Upper lobe of left lung (tissue), 6 donors: Measurements from ENCODE around the gene OR52E4. TPM values are rescaled to one million over a fixed set of nuclear protein-coding genes. Genes with fewer than 3 reads are reported as not detected.

Experiments
- ATAC-seq, 2 donors: fragments of 200-7000 bp; cut with Tn5 transposase; one replicate each; pipeline ENCODE4 v1.9.1; 2022; ENCODE audit warnings: mild to moderate bottlenecking in 2 of 2, moderate library complexity in 2 of 2; ENCODE audit not compliant: low FRiP score in 2 of 2
- DNase-seq, 2 donors: peaks; one replicate each; pipeline ENCODE4 v3.0.0-alpha.2; 2019 to 2020
- H3K27ac ChIP-seq, 4 donors: fragments of 200-600 bp; sonication (generic); one replicate each; pipeline ENCODE4 v1.5.1; 2016 to 2019
- H3K27me3 ChIP-seq, 4 donors: fragments of 200-600 bp; sonication (generic); one replicate each; pipeline ENCODE4 v1.5.1; 2017 to 2019
- H3K36me3 ChIP-seq, 4 donors: fragments of 200-600 bp; sonication (generic); one replicate each; pipeline ENCODE4 v1.5.1; 2016 to 2019
- H3K4me1 ChIP-seq, 4 donors: fragments of 200-600 bp; sonication (generic); one replicate each; pipeline ENCODE4 v1.5.1; 2018 to 2019
- H3K4me3 ChIP-seq, 4 donors: fragments of 200-600 bp; sonication (generic); one replicate each; pipeline ENCODE4 v1.5.1; 2017 to 2019; ENCODE audit warnings: mild to moderate bottlenecking in 2 of 4, moderate library complexity in 1 of 4
- H3K9me3 ChIP-seq, 4 donors: fragments of 200-600 bp; sonication (generic); one replicate each; pipeline ENCODE4 v1.5.1; 2018 to 2019
- EP300 ChIP-seq, 4 donors: sonication (generic); formaldehyde crosslinking; IDR thresholded peaks; one replicate each; pipeline ENCODE4 v1.5.1; 2017; ENCODE audit warnings: antibody characterized with exemption in 4 of 4, control low read depth in 2 of 4
- POLR2A ChIP-seq, 4 donors: fragments of 450-650 bp; IDR thresholded peaks; one replicate each; pipeline ENCODE4 v1.5.1; 2016 to 2017; ENCODE audit warnings: antibody characterized with exemption in 4 of 4, mild to moderate bottlenecking in 2 of 4
- POLR2AphosphoS5 ChIP-seq, 2 donors: sonication (generic); formaldehyde crosslinking; IDR thresholded peaks; one replicate each; pipeline ENCODE4 v1.5.1; 2017; ENCODE audit warnings: antibody characterized with exemption in 2 of 2
- WGBS, 2 donors: methylation state at CpG; one replicate each; pipeline ENCODE4 v1.1.5; 2017 to 2018; 5-methylcytosine and 5-hydroxymethylcytosine counted together
- total RNA-seq, 6 donors: library from RNA; depleted of rRNA in 4 of 6; stranded (reverse); fragments of >200 nt in 4 of 6; gene quantifications; one replicate each; pipeline versions ENCODE4 v1.1.0 to v1.2.1, GENCODE V29; 2016 to 2021
- TF ChIP-seq, protein P1 (sequence below), 6 experiments: fragments of 450-650 bp in 4 of 6; fragments of 200-600 bp in 2 of 6; sonication (generic) in 2 of 6; IDR thresholded peaks; one replicate each; pipeline ENCODE4 v1.5.1; 2016 to 2019; ENCODE audit warnings: antibody characterized with exemption in 6 of 6
- donor health status: DM: no; HTN: no; CAD: no; lungs with moderate emphysema.
- donor health status: DM: no; HTN: yes; CAD: no; lungs with severe emphysema.

The OR52E4 gene
- total RNA-seq, 6 donors from 2014 or later, result not detected

GRCh38 chr11:5846701-5847100, 33.7 kb upstream of the OR52E4 start:
- TF ChIP-seq POLR2AphosphoS5 (IDR thresholded peaks at IDR 0.05) (no peak), EP300 (IDR thresholded peaks at IDR 0.05) (no peak), POLR2A (IDR thresholded peaks at IDR 0.05) (no peak)
- TF ChIP-seq, protein P1, sequence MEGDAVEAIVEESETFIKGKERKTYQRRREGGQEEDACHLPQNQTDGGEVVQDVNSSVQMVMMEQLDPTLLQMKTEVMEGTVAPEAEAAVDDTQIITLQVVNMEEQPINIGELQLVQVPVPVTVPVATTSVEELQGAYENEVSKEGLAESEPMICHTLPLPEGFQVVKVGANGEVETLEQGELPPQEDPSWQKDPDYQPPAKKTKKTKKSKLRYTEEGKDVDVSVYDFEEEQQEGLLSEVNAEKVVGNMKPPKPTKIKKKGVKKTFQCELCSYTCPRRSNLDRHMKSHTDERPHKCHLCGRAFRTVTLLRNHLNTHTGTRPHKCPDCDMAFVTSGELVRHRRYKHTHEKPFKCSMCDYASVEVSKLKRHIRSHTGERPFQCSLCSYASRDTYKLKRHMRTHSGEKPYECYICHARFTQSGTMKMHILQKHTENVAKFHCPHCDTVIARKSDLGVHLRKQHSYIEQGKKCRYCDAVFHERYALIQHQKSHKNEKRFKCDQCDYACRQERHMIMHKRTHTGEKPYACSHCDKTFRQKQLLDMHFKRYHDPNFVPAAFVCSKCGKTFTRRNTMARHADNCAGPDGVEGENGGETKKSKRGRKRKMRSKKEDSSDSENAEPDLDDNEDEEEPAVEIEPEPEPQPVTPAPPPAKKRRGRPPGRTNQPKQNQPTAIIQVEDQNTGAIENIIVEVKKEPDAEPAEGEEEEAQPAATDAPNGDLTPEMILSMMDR (IDR thresholded peaks at IDR 0.05), result no peak
- Histone ChIP-seq H3K4me3 (no peak overlapping the region), H3K9me3 (no peaks in the 10 kb centered on the region), H3K36me3 (no peaks in the 10 kb centered on the region), H3K27ac (no peak overlapping the region), H3K4me1 (no peaks in the 10 kb centered on the region), H3K27me3 (no peaks in the 10 kb centered on the region)
- DNase-seq, result no peak
- no peak for ATAC-seq
- WGBS, 2 donors, result 37 to 43% methylated on average over 1 of the region's 1 CpG

GRCh38 chr11:5847711-5848110, 32.7 kb upstream of the OR52E4 start:
- ATAC-seq, result no peak
- H3K27ac ChIP-seq, result no peak overlapping the region
- H3K4me1 ChIP-seq, result no peaks in the 10 kb centered on the region
- no peak for DNase-seq
- no peaks in the 10 kb centered on the region for H3K36me3 ChIP-seq
- H3K9me3 ChIP-seq, result no peaks in the 10 kb centered on the region
- no peaks in the 10 kb centered on the region for H3K27me3 ChIP-seq
- TF ChIP-seq, protein P1 (IDR thresholded peaks at IDR 0.05), result no peak
- TF ChIP-seq EP300 (IDR thresholded peaks at IDR 0.05) (no peak), POLR2A (IDR thresholded peaks at IDR 0.05) (no peak), POLR2AphosphoS5 (IDR thresholded peaks at IDR 0.05) (no peak)
- no peak overlapping the region for H3K4me3 ChIP-seq

GRCh38 chr11:5851002-5851401, 29.4 kb upstream of the OR52E4 start:
- 90 to 97% methylated on average over 1 of the region's 1 CpG for WGBS, 2 donors
- Histone ChIP-seq H3K4me1 (no peaks in the 10 kb centered on the region), H3K9me3 (no peaks in the 10 kb centered on the region), H3K27me3 (no peaks in the 10 kb centered on the region), H3K36me3 (no peaks in the 10 kb centered on the region), H3K4me3 (no peak overlapping the region), H3K27ac (no peak overlapping the region)
- ATAC-seq (no peak), DNase-seq (no peak)
- no peak for TF ChIP-seq EP300 (IDR thresholded peaks at IDR 0.05)
- TF ChIP-seq POLR2AphosphoS5 (IDR thresholded peaks at IDR 0.05), result no peak
- TF ChIP-seq POLR2A (IDR thresholded peaks at IDR 0.05), result no peak
- TF ChIP-seq, protein P1 (IDR thresholded peaks at IDR 0.05), result no peak

DNA sequence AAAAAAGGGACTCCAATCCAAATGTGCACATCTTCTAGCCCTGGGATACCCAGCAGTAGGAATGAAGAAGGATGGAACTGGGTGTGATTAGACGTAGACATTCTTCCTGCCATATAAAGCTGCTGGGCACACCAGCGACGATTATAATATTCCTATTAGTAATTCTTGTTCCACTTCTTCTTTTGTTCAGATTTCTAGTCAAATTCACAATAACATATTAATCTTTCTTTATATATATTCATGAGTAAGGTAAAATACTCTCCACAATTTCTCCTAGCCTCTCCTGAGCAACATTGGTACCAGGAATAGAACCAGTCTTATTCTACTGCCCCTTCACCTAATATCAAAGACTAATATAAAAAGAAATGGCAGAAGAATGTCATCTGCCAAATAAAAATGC, 22.8 kb upstream of the OR52E4 start, which contains the start of gene OR52E8:
OR52E8 (minus strand) TSS at position 101 of the 400 bp plus-strand sequence; CDS start at position 101, 0 bp downstream.
- 92 to 97% methylated on average over 3 of the region's 3 CpGs for WGBS, 2 donors
- no peaks in the 10 kb centered on the region for H3K36me3 ChIP-seq
- ATAC-seq, result no peak
- H3K4me1 ChIP-seq, result no peaks in the 10 kb centered on the region
- no peaks in the 10 kb centered on the region for H3K27me3 ChIP-seq
- no peak for DNase-seq
- no peaks in the 10 kb centered on the region for H3K9me3 ChIP-seq
- H3K27ac ChIP-seq, result no peak within 1 kb of the TSS
- TF ChIP-seq EP300 (IDR thresholded peaks at IDR 0.05) (no peak), POLR2A (IDR thresholded peaks at IDR 0.05) (no peak), POLR2AphosphoS5 (IDR thresholded peaks at IDR 0.05) (no peak)
- TF ChIP-seq, protein P1 (IDR thresholded peaks at IDR 0.05), result no peak
- H3K4me3 ChIP-seq, result no peak within 1 kb of the TSS

DNA sequence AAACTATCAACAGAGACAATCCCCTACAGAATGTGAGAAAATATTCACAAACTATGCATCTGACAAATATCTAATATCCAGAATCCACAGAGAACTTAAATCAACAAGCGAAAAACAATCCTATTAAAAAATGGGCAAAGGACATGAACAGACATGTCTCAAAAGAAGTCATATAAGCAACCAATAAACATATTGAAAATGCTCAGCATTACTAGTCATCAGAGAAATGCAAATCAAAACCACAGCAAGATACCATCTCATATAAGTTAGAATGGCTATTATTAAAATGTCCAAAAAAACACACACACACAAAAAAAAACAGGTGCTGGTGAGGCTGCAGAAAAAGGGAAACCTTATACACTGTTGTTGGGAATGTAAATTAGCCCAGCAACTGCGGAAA, 14.6 kb upstream of the OR52E4 start:
- no peaks in the 10 kb centered on the region for H3K27me3 ChIP-seq
- TF ChIP-seq POLR2AphosphoS5 (IDR thresholded peaks at IDR 0.05) (no peak), EP300 (IDR thresholded peaks at IDR 0.05) (no peak)
- no peak overlapping the region for H3K4me3 ChIP-seq
- no peak overlapping the region for H3K27ac ChIP-seq
- H3K9me3 ChIP-seq, result no peaks in the 10 kb centered on the region
- no peak for DNase-seq
- H3K4me1 ChIP-seq, result no peaks in the 10 kb centered on the region
- ATAC-seq, result no peak
- 82 to 83% methylated on average over 2 of the region's 2 CpGs for WGBS, 2 donors
- H3K36me3 ChIP-seq, result no peaks in the 10 kb centered on the region
